Measurements from ENCODE around the gene APBA2.
"Not testable (repeated sequence)": the region's sequence is repeated elsewhere in the genome, so short reads cannot be mapped to it uniquely, and the experiment has no call there.

Gene APBA2

GRCh38 chr15:29159771-29160455, 274.1 kb downstream of the APBA2 start:
- no peak for DNase-seq (ENCODE audit: low read depth in 3 of 3)

DNA sequence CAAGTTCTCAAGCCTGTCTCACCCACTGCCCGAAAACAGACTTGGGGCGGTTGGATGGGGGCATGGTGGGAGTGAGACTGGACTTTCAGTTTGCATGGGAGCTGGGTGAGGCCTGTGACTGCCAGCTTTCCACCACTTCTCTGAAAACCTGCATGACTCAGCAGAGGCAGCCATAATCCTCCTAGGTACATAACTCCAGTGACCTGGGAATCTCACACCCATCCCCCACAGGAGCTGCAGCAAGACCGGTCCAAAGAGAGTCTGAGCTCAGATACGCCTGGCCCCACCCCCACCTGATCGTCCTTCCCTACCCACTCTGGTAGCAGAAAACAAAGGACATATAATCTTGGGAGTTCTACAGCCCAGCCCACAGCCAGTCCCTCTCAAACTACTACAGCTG, 276.6 kb downstream of the APBA2 start:
- DNase-seq (ENCODE audit: low read depth in 3 of 3): no peak

DNA sequence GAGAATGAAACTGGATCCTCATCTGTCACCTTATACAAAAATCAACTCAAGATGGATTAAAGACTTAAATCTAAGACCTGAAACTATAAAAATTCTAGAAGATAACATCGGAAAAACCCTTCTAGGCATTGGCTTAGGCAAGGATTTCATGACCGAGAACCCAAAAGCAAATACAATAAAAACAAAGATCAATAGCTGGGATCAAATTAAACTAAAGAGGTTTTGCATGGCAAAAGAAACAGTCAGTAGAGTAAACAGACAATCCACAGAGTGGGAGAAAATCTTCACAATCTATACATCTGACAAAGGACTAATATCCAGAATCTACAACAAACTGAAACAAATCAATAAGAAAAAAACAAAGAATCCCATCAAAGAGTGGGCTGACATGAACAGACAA, 281.3 kb downstream of the APBA2 start:
- DNase-seq (ENCODE audit: low read depth in 3 of 3): not testable (repeated sequence)
